NCI-H774 (cell line): ENCODE results near the gene ACACB.

Experiments
- DNase-seq: peaks from one replicate; lab custom pipeline; 2025; lab: John Stamatoyannopoulos, UW

ACACB gene

GRCh38 chr12:109174468-109174867 is 58.1 kb downstream of the ACACB start:
- no peak for DNase-seq

DNA sequence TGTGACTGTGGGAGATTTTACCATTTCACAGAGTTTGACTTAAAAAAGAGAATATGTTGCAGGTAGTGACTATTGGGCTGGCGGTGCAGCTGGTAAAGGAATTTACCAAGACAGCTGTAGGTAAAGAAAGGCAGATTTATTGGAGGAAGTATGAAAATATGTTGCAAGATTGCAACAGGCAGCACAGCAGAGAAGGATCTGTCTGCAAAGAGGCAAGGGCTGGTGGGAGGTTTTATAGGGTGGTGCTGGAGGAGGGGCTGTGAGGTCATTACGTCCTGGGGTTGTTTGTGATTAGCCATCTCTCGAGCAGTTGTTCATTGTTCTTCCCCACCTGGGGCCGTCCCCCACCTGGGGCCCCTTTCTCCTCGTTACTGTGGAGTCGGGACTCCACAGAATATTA is 62.1 kb downstream of the ACACB start:
- no peak for DNase-seq

- no peak for DNase-seq
Measured at GRCh38 chr12:109179927-109180326, 63.5 kb downstream of the ACACB start.

GRCh38 chr12:109182041-109182839 is 65.9 kb downstream of the ACACB start:
- DNase-seq, result no peak

DNA sequence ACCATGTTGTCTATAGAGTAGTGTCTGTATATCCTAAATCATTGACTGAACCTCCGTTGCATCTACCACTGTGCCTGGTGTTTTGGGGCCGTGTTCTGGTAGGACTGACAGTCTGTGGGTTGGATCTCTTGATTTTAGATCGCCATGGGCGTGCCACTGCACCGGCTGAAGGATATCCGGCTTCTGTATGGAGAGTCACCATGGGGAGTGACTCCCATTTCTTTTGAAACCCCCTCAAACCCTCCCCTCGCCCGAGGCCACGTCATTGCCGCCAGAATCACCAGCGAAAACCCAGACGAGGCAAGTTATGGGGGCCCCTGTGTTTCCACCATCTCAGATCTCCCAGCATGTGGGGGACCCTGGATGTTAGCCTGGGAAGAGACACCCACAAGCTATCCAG is 69.1 kb downstream of the ACACB start:
- DNase-seq, result no peak

- no peak for DNase-seq
Measured at GRCh38 chr12:109186993-109187653, 70.7 kb downstream of the ACACB start.

- DNase-seq, result no peak
Measured at GRCh38 chr12:109188108-109188712, 71.8 kb downstream of the ACACB start.

DNA sequence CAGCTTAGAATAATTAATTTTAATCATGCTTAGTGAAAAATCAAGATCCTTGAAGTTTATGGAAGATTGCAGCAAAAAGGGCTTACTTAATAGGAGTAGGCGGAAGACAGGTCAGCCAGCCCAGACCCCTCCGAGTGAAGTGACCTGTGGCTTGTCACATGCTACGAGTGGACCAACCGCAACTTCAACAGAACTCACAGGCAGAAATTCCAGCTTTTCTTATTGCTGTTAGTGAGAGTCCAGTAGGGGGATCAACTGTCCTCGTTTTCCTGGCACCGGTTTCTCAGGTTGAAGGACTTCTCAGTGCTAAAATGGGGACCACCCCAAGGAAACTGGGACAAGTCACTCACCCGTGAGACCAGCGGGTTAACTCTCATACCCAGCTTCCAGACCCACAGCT is 72.9 kb downstream of the ACACB start:
- DNase-seq, result no peak

GRCh38 chr12:109191621-109192250 is 75.3 kb downstream of the ACACB start:
- DNase-seq, result no peak

DNA sequence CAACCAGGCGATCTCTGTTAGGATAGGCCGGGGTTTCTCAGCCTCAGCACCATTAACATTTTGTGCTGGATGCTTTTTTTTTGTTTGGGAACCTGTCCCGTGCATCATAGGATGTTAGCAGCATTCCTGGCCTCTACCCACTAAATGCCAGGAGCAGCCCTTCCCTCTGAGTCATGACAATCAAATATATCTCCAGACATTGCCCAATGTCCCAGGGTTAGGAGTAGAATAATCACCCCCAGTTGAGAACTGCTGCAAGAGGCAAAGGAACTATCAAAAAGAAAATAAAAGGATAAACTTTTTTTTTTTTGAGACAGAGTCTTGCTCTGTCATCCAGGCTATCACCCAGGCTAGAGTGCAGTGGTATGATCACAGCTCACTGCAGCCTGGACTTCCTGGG is 76.0 kb downstream of the ACACB start:
- DNase-seq, result no peak

DNA sequence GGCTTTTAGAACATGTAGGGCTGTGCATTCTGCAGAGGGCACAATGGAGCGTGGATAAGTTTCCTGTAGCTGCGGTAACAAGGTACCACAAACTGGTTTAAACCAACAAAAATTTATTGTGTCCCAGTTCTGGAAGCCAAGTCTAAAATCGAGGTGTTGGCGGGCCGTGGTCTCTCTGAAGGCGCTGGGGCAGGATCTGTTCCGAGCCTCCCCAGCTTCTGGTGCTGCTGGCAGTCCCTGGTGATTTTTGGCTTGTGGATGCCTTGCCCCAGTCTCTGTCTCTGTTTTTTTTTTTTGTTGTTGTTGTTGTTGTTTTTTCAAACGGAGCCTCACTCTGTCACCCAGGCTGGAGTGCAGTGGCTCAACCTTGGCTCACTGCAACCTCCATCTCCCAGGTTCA is 77.5 kb downstream of the ACACB start:
- DNase-seq, result no peak

DNA sequence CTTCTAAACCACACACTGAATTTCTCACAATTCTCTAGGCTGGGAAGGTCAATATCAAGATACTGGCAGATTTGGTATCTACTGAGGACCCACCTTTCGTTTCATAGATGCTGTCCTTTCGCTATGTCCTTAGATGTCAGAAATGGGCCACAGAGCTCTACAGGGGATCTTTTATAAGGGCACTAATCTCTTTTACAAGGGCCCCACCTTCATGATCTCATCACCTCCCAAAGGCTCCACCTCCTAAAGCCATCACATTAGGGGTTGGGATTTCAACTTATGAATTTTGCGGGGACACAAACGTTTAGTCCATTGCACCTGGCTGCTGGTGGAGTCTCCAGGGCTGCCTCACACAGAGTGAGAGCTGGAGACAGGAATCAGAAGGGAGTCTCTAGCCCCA is 79.9 kb downstream of the ACACB start:
- DNase-seq, result no peak

DNA sequence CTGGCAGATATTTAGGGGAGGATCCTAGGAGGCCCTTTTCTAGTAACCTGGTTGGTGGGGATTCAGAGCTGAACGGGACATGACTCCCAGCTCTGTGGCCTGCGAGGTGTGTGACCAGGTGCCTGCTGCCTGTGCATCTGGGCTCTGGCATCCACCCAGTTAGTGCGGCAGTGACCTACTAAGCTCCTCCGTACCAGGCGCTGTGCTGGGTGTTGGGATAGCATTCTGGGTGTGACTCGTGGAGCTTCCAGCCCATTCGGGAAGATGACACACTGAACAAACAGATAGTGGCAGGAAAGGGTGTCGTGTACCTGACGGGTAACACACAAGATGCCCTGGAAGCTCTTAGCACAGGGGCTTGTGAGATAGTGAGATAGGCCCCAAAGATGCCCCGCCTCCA is 80.9 kb downstream of the ACACB start:
- no peak for DNase-seq

DNA sequence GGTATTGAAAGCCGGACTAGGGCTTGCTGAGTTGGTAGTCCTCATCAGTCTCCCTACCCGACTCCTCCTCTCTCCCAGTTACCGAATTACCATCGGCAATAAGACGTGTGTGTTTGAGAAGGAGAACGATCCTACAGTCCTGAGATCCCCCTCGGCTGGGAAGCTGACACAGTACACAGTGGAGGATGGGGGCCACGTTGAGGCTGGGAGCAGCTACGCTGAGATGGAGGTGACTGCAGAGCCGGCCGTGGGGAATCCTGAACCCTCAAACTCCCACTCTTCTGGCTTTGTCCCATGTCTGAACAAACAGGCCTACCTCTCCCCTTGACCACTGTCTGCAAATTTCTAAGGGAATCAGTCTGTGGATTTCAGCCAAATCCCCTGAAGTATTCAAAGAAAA is 82.9 kb downstream of the ACACB start:
- no peak for DNase-seq

DNA sequence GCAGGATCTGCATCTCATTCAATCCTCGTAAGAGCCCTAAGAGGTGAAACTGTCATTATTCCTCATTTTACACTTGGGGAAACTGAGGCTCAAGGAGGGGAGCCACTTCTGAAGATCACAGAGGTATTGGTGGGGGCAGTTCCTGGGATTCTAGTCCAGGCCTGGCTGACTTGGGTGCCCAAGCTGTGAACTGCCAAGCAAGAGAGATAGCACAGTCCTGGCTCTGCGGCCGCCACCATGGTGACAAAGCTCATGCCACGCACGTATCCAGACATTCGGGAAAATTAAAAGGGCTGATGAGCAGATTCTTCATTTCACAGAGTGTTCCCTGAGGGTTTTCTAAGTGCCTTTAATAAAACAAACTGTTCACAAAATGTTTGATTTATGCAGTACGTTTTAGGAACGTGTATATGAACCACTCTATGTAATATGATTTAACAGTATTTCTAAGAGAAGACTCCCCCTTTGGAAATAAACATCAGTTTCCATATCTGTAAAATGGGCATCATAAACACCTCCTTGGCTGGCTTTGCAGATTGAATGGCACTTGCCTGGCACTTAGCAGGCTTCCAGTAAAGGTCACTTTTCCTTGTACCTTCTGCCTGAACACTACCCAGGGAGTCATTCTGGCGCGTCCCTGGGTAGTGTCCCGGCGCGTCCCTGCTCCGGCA is 84.6 kb downstream of the ACACB start:
- no peak for DNase-seq

GRCh38 chr12:109201496-109201885 is 85.1 kb downstream of the ACACB start:
- no peak for DNase-seq

DNA sequence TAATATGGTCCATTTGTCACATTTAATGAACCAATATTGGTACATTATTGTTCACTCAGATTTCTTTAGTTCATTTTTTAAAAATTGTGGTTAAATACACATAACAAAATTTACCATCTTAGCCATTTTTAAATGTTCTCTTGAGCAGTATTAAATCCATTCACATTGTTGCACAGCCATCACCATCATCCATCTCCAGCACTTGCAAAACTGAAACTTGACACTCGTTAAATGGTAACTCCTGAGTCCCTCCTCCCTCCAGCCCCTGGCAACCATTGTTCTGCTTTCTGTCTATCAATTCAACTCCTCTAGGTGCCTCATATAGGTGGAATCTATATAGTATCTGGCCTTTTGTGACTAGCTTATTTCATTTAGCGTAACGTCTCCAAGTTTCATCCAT is 86.4 kb downstream of the ACACB start:
- DNase-seq, result no peak

DNA sequence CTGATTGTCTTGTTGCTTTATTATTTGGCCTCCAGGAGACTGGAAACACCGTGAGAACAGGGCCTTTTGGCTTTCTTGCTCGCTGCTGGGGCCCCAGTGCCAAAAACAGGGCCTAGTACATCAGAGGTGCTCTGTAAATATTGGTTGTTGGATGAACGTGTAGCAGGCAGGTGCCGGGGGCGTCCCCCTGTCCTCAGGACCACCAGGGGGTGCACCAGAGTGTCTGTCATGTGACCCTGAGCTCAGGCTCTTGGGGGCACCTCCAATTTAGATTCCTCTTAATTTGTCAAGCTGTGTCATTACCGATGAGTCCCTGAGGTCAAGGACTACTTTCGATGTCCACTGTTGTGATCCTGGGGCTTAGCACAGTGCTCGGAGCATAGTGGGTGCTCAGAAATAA is 87.1 kb downstream of the ACACB start:
- no peak for DNase-seq

DNA sequence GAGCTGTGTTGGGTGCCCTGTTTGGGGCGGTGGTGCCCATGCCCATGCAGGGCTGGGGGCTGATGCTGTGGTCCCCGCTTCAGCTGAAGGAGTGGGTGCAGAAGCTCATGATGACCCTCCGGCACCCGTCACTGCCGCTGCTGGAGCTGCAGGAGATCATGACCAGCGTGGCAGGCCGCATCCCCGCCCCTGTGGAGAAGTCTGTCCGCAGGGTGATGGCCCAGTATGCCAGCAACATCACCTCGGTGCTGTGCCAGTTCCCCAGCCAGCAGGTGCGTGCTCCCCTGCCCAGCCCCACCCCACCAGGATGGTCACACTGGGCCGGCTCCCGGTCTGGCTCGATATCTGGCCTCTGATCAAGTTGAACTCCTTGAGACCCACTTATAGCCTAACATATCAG is 92.7 kb downstream of the ACACB start:
- DNase-seq, result no peak

DNA sequence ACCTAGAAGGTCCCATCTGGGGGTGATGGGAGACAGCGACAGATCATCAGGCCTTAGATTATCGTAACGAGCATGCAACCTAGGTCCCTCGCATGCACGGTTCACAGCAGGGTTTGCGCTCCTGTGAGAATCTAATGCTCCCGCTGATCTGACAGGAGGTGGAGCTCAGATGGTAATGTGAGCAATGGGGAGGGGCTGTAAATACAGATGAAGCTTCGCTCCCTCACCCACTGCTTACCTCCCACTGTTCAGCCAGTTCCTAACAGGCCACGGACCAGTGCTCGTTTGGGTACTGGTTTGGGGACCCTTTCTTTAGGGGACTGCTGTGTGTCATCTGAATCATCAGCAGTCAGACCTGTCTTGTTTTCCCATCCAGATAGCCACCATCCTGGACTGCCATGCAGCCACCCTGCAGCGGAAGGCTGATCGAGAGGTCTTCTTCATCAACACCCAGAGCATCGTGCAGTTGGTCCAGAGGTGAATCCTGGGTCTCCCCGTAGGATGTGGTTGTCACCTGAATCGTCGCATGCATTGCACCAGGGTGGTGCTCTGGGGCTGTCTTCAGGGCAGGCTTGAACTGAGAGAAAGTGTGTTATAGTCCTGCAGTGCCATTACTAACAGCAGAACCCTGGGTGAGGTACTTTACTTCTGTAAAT is 96.2 kb downstream of the ACACB start:
- no peak for DNase-seq

DNA sequence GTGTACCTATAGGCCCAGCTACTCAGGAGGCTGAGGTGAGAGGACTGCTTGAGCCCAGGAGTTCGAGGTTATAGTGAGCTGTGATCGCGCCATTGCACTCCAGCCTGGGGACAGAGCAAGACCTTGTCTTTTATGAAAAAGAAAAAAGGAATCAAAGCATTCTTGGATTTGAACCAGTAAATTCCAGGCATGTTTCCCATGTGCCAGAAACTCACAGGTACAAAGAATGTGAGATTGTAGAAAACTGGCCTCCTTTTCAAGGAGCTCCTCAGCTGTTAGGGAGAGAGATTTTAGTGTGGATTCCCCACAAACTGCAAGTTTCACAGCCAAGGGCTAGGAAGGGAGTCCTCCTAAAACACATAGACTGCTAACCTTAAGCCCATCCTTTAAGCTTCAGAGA is 97.7 kb downstream of the ACACB start:
- no peak for DNase-seq

GRCh38 chr12:109218996-109219395 is 102.6 kb downstream of the ACACB start:
- no peak for DNase-seq
